ENCODE results near the gene MBLAC1.

Gene MBLAC1

GRCh38 chr7:100153708-100154535 lies 27.2 kb downstream of the MBLAC1 start:
- DNase-seq (ENCODE audit: low read depth): no peak

- DNase-seq (ENCODE audit: low read depth): no peak
These were observed 28.1 kb downstream of the MBLAC1 start for GRCh38 chr7:100154651-100155491.

GRCh38 chr7:100155553-100156317 lies 29.0 kb downstream of the MBLAC1 start:
- no peak for DNase-seq (ENCODE audit: low read depth)

- no peak for DNase-seq (ENCODE audit: low read depth)
These were observed 29.7 kb downstream of the MBLAC1 start for GRCh38 chr7:100156331-100157068.

- DNase-seq (ENCODE audit: low read depth): no peak
These were observed 30.2 kb downstream of the MBLAC1 start for GRCh38 chr7:100157069-100157333.

GRCh38 chr7:100157334-100158228 lies 30.8 kb downstream of the MBLAC1 start:
- DNase-seq (ENCODE audit: low read depth): no peak

- DNase-seq (ENCODE audit: low read depth): peak; percentile 88
These were observed 31.7 kb downstream of the MBLAC1 start, which contains the start of gene TRAPPC14 for GRCh38 chr7:100158229-100159098. TSS of gene TRAPPC14 (minus strand) at chr7:100158723. CDS start at chr7:100158499, 224 bp downstream.

- no peak for DNase-seq (ENCODE audit: low read depth)
These were observed 32.4 kb downstream of the MBLAC1 start for GRCh38 chr7:100159099-100159623.

- no peak for DNase-seq (ENCODE audit: low read depth)
These were observed 33.3 kb downstream of the MBLAC1 start for GRCh38 chr7:100160067-100160466.

- no peak for DNase-seq (ENCODE audit: low read depth)
These were observed 36.3 kb downstream of the MBLAC1 start for GRCh38 chr7:100163006-100163531.

GRCh38 chr7:100163871-100164270 lies 37.1 kb downstream of the MBLAC1 start:
- no peak for DNase-seq (ENCODE audit: low read depth)

- no peak for DNase-seq (ENCODE audit: low read depth)
These were observed 39.7 kb downstream of the MBLAC1 start for GRCh38 chr7:100166317-100166940.

GRCh38 chr7:100166970-100167911 lies 40.5 kb downstream of the MBLAC1 start:
- DNase-seq (ENCODE audit: low read depth): no peak

GRCh38 chr7:100167912-100168323 lies 41.2 kb downstream of the MBLAC1 start:
- DNase-seq (ENCODE audit: low read depth): no peak

- DNase-seq (ENCODE audit: low read depth): no peak
These were observed 42.5 kb downstream of the MBLAC1 start for GRCh38 chr7:100169147-100169850.

- DNase-seq (ENCODE audit: low read depth): no peak
These were observed 43.5 kb downstream of the MBLAC1 start for GRCh38 chr7:100170101-100170897.

Measured in activated T-cell treated with anti-CD3 and anti-CD28 coated beads for 24 hours (primary cell).